ENCODE measurements around the gene SIT1. TPM values are rescaled to one million over a fixed set of nuclear protein-coding genes. Genes with fewer than 3 reads are reported as not detected.

SIT1 gene
- polyA plus RNA-seq, 2 of the 4 experiments (the other 2 are of a cell fraction), result not detected

- no peak for DNase-seq (ENCODE audit: low read depth in 1 of 2, low spot score in 1 of 2)
These were observed 28.4 kb upstream of the SIT1 start for GRCh38 chr9:35679091-35679490.

GRCh38 chr9:35675732-35676392 lies 25.1 kb upstream of the SIT1 start:
- TF ChIP-seq RARB (CRISPR knock-in tag; IDR thresholded peaks at IDR 0.05) (no peak), POLR2A (IDR thresholded peaks at IDR 0.05; ENCODE audit: low read length) (no peak), RAD21 (conservative IDR thresholded peaks at IDR 0.05 in 1 of 2, IDR thresholded peaks at IDR 0.05 in 1 of 2) (no peak)
- H3K4me3 ChIP-seq, result no peak overlapping the region
- DNase-seq (ENCODE audit: low read depth in 1 of 2, low spot score in 1 of 2) (no peak), ATAC-seq (no peak), FAIRE-seq (no peak)
- 0 out of 6 replicates have a peak overlapping the region, but pooled peaks of 1 of the 2 experiments have one; percentile 10 for H3K27ac ChIP-seq
- H3K9me3 ChIP-seq, result no peaks in the 10 kb centered on the region
- H3K4me2 ChIP-seq, result no peak overlapping the region
- peaks cover 21% of the 10 kb centered on the region for H3K4me1 ChIP-seq
- POLR2A ChIA-PET, result no interaction called here
- 93% methylated on average over 37 of the region's 51 CpGs for WGBS (ENCODE audit: missing lambda C conversion rate)
- CTCF ChIA-PET, result interaction anchor here (0.6 to 21.5 kb wide), 6 partner anchors 15 to 81 kb away, joined by 3 to 498 read pairs (median 6); partner anchors contain the start of genes ARHGEF39, CCDC107, RMRP and TPM2

More at GRCh38 chr9:35679091-35679490, 28.4 kb upstream of the SIT1 start:
- TF ChIP-seq, protein P1, sequence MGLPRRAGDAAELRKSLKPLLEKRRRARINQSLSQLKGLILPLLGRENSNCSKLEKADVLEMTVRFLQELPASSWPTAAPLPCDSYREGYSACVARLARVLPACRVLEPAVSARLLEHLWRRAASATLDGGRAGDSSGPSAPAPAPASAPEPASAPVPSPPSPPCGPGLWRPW (IDR thresholded peaks at IDR 0.05), result no peak
- TF ChIP-seq MYC (IDR thresholded peaks at IDR 0.05; ENCODE audit: borderline replicate concordance, low read length) (no peak), ZNF302 (CRISPR knock-in tag; IDR thresholded peaks at IDR 0.05) (no peak), KDM1A (IDR thresholded peaks at IDR 0.05; ENCODE audit: low read depth) (no peak), RNF2 (IDR thresholded peaks at IDR 0.05; ENCODE audit: borderline replicate concordance, low read depth) (no peak), JUNB (IDR thresholded peaks at IDR 0.05) (no peak), EP300 (IDR thresholded peaks at IDR 0.05) (no peak), HEYL (CRISPR knock-in tag; IDR thresholded peaks at IDR 0.05) (no peak), MAFK (IDR thresholded peaks at IDR 0.05; ENCODE audit: partially characterized antibody) (no peak), ZFP36 (IDR thresholded peaks at IDR 0.05; ENCODE audit: borderline replicate concordance, partially characterized antibody) (no peak), TFCP2L1 (CRISPR knock-in tag; IDR thresholded peaks at IDR 0.05) (no peak), ZSCAN20 (CRISPR knock-in tag; IDR thresholded peaks at IDR 0.05) (no peak), CEBPB (IDR thresholded peaks at IDR 0.05) (no peak), JUN (IDR thresholded peaks at IDR 0.05) (no peak), NFE2L2 (conservative IDR thresholded peaks at IDR 0.05; ENCODE audit: low read length) (no peak), HOXB5 (CRISPR knock-in tag; IDR thresholded peaks at IDR 0.05) (no peak), GATA3 (IDR thresholded peaks at IDR 0.05; ENCODE audit: borderline replicate concordance) (no peak)
- TF ChIP-seq, protein P2, sequence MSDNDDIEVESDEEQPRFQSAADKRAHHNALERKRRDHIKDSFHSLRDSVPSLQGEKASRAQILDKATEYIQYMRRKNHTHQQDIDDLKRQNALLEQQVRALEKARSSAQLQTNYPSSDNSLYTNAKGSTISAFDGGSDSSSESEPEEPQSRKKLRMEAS (IDR thresholded peaks at IDR 0.05), result no peak
- H3K4me1 ChIP-seq, result peaks cover 19% of the 10 kb centered on the region
- FAIRE-seq (no peak), ATAC-seq (no peak)
- no peak overlapping the region for H3K27ac ChIP-seq
- ChIA-PET CTCF (interaction anchor here (1.0 to 12.6 kb wide), 8 partner anchors 9 to 53 kb away, joined by 3 to 131 read pairs (median 6); partner anchors contain the start of genes ARHGEF39, CCDC107, CREB3 and RMRP), POLR2A (no interaction called here)
- H3K9me3 ChIP-seq, result no peaks in the 10 kb centered on the region
- no peak overlapping the region for H3K4me2 ChIP-seq
- WGBS (ENCODE audit: missing lambda C conversion rate), result 92% methylated on average over 5 of the region's 5 CpGs
- no peak overlapping the region for H3K4me3 ChIP-seq

- no peak overlapping the region for H3K27ac ChIP-seq
- WGBS (ENCODE audit: missing lambda C conversion rate), result 89% methylated on average over 10 of the region's 13 CpGs
- ATAC-seq (no peak), DNase-seq (ENCODE audit: low read depth in 1 of 2, low spot score in 1 of 2) (no peak), FAIRE-seq (no peak)
- ChIA-PET CTCF (interaction anchor here (1.4 to 21.5 kb wide), 5 partner anchors 14 to 82 kb away, joined by 3 to 498 read pairs (median 7); partner anchors contain the start of genes ARHGEF39, CCDC107, RMRP and TPM2), POLR2A (no interaction called here)
- H3K4me2 ChIP-seq, result no peak overlapping the region
- no peaks in the 10 kb centered on the region for H3K9me3 ChIP-seq
- no peak overlapping the region for H3K4me3 ChIP-seq
- H3K4me1 ChIP-seq, result peaks cover 26% of the 10 kb centered on the region
- TF ChIP-seq SREBF2 (IDR thresholded peaks at IDR 0.05), result no peak
- TF ChIP-seq EHMT2 (IDR thresholded peaks at IDR 0.05; ENCODE audit: low read depth), result no peak
- TF ChIP-seq RCOR1 (IDR thresholded peaks at IDR 0.05; ENCODE audit: low read depth, low read length), result no peak
- TF ChIP-seq HOXB13 (CRISPR knock-in tag; IDR thresholded peaks at IDR 0.05; ENCODE audit: low read depth), result no peak
- TF ChIP-seq ZNF302 (CRISPR knock-in tag; IDR thresholded peaks at IDR 0.05), result no peak
- no peak for TF ChIP-seq NPAS2 (CRISPR knock-in tag; IDR thresholded peaks at IDR 0.05; ENCODE audit: borderline replicate concordance)
- no peak for TF ChIP-seq CBX8 (IDR thresholded peaks at IDR 0.05)
- TF ChIP-seq MAZ (IDR thresholded peaks at IDR 0.05; ENCODE audit: borderline replicate concordance, low read depth, low read length), result no peak
- no peak for TF ChIP-seq ESRRA (IDR thresholded peaks at IDR 0.05; ENCODE audit: borderline replicate concordance, low read length)
- no peak for TF ChIP-seq HEYL (CRISPR knock-in tag; IDR thresholded peaks at IDR 0.05)
- TF ChIP-seq KDM1A (IDR thresholded peaks at IDR 0.05; ENCODE audit: low read depth), result no peak
- TF ChIP-seq, protein P3, sequence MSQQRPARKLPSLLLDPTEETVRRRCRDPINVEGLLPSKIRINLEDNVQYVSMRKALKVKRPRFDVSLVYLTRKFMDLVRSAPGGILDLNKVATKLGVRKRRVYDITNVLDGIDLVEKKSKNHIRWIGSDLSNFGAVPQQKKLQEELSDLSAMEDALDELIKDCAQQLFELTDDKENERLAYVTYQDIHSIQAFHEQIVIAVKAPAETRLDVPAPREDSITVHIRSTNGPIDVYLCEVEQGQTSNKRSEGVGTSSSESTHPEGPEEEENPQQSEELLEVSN (IDR thresholded peaks at IDR 0.05; ENCODE audit: borderline replicate concordance, low read depth), result no peak
- TF ChIP-seq, protein P4, sequence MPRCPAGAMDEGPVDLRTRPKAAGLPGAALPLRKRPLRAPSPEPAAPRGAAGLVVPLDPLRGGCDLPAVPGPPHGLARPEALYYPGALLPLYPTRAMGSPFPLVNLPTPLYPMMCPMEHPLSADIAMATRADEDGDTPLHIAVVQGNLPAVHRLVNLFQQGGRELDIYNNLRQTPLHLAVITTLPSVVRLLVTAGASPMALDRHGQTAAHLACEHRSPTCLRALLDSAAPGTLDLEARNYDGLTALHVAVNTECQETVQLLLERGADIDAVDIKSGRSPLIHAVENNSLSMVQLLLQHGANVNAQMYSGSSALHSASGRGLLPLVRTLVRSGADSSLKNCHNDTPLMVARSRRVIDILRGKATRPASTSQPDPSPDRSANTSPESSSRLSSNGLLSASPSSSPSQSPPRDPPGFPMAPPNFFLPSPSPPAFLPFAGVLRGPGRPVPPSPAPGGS (IDR thresholded peaks at IDR 0.05), result no peak
- TF ChIP-seq JUNB (IDR thresholded peaks at IDR 0.05), result no peak
- TF ChIP-seq CHD2 (IDR thresholded peaks at IDR 0.05; ENCODE audit: low read length, partially characterized antibody), result no peak
- TF ChIP-seq ZC3H11A (IDR thresholded peaks at IDR 0.05), result no peak
- no peak for TF ChIP-seq TFCP2L1 (CRISPR knock-in tag; IDR thresholded peaks at IDR 0.05)
- TF ChIP-seq, protein P5, sequence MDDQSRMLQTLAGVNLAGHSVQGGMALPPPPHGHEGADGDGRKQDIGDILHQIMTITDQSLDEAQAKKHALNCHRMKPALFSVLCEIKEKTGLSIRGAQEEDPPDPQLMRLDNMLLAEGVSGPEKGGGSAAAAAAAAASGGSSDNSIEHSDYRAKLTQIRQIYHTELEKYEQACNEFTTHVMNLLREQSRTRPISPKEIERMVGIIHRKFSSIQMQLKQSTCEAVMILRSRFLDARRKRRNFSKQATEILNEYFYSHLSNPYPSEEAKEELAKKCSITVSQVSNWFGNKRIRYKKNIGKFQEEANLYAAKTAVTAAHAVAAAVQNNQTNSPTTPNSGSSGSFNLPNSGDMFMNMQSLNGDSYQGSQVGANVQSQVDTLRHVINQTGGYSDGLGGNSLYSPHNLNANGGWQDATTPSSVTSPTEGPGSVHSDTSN (IDR thresholded peaks at IDR 0.05), result no peak
These were observed 24.5 kb upstream of the SIT1 start for GRCh38 chr9:35675204-35675603.
